CD4-positive, alpha-beta T cell treated with Interleukin-4 for 4 hours (primary cell): ENCODE measurements around the gene KTI12.
"Not testable (repeated sequence)": the region's sequence is repeated elsewhere in the genome, so short reads cannot be mapped to it uniquely, and the experiment has no call there.

Source experiments
- DNase-seq: peaks from one replicate; pipeline ENCODE4 v3.0.0-alpha.2; 2020

Gene KTI12, protein sequence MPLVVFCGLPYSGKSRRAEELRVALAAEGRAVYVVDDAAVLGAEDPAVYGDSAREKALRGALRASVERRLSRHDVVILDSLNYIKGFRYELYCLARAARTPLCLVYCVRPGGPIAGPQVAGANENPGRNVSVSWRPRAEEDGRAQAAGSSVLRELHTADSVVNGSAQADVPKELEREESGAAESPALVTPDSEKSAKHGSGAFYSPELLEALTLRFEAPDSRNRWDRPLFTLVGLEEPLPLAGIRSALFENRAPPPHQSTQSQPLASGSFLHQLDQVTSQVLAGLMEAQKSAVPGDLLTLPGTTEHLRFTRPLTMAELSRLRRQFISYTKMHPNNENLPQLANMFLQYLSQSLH

GRCh38 chr1:52033190-52034049 lies at the start of gene KTI12:
TSS of gene KTI12 (minus strand) at chr1:52033810. CDS start at chr1:52033761, 49 bp downstream.
- DNase-seq: peak; percentile 89

DNA sequence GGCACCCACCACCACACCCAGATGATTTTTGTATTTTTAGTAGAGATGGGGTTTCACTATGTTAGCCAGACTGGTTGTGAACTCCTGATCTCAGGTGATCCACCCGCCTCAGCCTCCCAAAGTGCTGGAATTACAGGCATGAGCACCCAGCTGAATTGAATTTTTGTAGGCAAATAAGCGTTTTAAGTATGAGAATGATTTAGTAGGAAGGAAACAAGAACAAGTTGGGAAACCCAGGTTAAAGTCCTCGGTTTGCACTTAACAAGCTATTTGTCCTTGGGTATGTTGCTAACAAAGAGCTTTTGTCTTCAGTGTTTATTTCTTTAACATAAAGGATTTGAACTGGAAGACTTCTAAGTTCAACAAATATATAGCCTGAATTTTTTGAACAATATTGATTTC lies 46.4 kb upstream of the KTI12 start:
- DNase-seq: no peak

- not testable (repeated sequence) for DNase-seq
Measured at GRCh38 chr1:52077277-52077676, 43.7 kb upstream of the KTI12 start.

DNA sequence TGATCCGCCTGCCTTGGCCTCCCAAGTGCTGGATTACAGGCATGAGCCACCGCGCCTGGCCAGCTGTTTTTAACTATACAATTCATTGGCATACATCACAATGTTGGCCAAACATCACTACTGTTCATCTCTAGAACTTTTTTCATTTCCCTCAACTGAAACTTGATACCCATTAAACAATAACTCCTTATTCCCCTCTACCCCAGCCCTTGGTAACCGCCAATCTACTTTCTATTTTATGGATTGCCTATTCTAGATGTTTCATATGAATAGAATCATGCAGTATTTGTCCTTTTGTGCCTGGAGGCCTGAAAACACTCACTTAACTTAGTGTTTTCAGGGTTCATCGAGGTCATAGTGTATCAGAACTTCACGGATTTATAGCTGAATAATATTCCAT lies 38.7 kb upstream of the KTI12 start:
- no peak for DNase-seq

DNA sequence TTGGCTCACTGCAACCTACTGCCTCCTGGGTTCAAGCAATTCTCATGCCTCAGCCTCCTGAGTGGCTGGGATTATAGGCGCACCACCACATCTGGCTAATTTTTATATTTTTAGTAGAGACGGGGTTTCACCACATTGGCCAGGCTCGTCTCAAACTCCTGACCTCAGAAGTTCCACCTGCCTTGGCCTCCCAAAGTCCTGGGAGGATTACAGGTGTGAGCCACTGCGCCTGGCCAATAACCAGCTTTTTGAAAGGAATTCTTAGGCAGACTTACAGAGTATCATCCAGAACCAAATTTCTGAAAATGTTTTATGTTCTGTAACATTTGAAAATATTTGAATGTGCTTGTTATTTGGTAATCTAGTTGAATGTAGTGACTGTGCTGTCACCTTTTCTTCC lies 37.1 kb upstream of the KTI12 start:
- no peak for DNase-seq

DNA sequence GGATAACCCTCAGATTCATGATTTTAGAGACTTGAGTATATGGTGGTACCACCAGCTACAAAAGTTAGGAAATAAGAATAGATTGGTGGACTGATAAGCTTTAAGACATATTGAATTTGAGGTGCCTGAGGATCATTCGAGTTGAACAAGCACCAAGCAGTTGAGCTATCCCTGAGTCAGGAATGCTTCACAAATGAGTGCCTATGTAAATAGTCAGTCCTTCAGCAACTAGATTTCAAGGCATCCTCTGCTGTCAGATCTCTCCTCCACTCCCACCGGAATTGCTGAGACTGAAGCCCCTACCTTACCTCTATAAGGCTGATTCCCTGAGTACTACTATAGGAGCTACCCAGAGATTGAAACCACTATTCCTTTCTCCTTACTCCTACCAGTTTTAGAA lies 29.6 kb upstream of the KTI12 start:
- no peak for DNase-seq

DNA sequence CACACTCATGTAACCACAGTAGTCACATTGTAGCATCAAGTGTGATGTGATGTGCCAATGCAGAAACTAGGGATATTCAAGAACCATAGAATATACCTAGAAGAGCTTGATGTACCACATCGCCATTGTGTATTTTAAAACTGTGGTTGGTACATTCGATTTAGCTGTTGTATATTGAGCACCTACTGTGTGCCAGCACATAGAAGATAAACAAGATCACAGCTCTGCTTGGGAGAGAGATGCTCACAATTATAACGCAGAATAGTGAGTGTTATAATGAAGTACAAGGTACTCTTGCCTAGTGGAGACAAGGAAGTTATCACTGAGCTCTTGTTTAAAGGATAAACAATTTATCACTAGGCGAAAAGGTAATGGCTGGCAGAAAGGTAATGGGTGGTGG lies 27.2 kb upstream of the KTI12 start:
- no peak for DNase-seq

GRCh38 chr1:52059888-52060287 lies 26.3 kb upstream of the KTI12 start:
- no peak for DNase-seq

DNA sequence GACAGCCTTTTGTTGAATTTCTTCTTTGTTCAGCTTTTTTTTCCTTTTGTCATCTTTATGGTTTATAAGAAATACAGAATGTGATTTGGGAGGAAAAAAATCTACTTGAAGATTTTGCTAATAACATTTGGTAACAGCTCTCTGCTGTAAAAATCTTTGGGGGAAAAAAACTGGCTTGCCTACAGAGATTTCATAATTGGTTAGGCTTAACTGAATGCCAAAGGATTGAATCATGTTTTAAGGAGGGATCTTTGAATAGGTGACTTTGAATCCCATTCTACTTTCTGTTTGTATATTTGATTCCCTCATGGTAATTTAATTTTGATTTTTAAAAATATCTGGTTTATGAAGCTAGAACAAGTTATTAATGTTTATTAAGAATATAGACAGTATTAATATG lies 25.7 kb upstream of the KTI12 start:
- DNase-seq: no peak

GRCh38 chr1:52057876-52058415 lies 24.3 kb upstream of the KTI12 start:
- no peak for DNase-seq

DNA sequence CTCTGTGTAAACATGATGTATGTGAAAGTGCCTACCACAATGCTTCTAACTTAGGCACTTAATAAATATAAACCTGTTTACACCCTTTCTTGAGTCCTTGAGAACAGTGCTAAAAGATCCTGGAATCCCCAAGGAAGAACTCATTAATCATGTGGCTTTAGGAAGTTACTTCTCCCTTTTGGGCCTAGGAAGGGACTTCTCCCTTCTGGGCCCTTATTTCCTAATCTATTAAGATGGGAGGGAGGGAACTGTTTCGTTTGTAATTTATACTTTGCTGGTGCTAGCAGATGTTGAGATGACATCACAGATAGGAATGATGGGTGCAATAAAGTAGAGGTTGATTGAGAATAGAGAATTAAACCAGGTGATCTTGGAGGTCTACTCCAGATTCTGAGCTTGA lies 23.6 kb upstream of the KTI12 start:
- DNase-seq: no peak

GRCh38 chr1:52056937-52057231 lies 23.3 kb upstream of the KTI12 start:
- DNase-seq: peak; percentile 53

DNA sequence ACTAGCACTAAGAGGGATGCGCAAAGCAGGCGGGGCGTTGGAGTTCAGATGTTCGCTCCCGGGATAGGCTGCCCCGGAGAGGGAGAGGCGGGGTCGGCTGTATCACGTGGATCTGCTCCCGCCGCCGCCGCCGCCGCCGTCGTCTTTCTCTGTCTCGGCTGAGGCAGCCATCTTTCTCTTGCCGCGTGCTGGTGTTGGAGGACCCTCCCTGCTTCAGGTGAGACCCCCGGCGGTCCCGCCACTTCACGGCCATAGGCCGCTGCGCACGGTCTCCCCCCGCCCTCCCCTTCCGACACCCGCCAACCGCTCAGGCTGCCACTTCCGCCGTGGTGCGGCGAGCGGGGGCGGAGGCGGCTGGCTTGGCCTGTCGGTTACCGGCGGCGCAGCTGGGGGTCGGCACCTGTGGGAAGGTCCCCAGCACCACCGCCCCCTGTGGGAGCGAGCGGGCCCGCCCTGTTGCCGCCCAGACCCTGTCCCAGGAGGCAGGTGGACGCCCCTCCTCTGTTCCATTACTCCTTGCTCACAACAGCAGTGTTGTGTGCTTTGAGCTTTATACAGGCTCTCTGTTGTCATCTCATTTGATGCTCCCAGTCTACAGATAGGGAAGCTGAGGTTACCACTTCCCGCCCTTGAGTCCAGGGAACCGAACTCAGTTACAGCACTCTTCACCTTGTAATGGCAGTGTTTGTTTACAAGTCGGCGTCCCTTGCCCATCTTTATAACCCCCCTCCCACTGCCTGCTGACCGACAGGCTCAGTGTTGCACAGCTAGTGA lies 22.7 kb upstream of the KTI12 start, which contains the start of gene BTF3L4:
Gene BTF3L4, plus strand, starts transcription at position 133 of the 774 bp plus-strand sequence. CDS start 3,553 bp downstream, outside the sequence.
- DNase-seq: peak; percentile 89

- DNase-seq: no peak
Measured at GRCh38 chr1:52055866-52056162, 22.2 kb upstream of the KTI12 start.

GRCh38 chr1:52055066-52055865 lies 21.7 kb upstream of the KTI12 start, which contains the start of gene TXNDC12:
TSS of gene TXNDC12 (minus strand) at chr1:52055191. CDS start at chr1:52055096, 95 bp downstream.
- DNase-seq: peak; percentile 65

DNA sequence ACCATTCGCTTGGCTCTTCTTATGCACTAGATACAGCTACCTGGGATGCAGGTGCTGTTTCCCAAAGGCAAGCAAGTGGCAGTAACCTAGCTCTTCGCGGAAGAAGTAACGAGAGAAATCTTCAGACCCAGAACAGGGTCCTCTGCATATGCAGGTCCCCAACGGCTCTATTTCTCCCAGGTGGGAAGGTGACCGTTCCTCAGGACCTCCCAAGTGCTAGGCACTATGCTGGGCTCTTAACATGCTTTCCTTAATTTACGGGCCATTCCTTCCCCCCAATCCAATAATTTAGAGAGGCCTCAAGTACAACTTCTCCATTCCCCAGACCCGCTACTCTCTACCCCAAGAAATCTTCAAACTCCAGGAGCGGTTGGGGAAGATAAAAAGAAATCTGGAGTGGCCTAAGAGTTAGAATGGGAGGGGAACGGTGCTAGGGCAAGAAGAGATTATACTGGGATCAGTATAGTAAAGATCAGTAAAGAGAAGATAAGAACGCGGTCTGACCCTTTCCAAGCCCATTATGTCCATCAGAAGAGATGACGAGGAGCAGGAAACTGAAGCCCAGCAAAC lies 21.0 kb upstream of the KTI12 start:
- no peak for DNase-seq

- DNase-seq: no peak
Measured at GRCh38 chr1:52053862-52054261, 20.3 kb upstream of the KTI12 start.

DNA sequence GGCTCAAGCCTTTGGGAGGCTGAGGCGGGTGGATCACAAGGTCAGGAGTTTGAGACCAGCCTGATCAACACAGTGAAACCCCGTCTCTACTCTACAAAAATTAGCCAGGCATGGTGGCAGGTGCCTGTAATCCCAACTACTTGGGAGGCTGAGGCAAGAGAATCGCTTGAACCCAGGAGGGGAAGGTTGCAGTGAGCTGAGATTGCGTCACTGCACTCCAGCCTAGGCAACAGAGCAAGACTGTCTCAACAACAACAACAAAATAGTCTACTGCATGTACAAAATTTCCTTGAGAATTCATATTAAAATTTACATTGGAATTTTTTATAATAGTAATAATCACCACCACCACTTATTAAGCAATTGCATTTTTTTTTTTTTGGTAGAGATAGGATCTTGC lies 15.7 kb upstream of the KTI12 start:
- DNase-seq: not testable (repeated sequence)

- not testable (repeated sequence) for DNase-seq
Measured at GRCh38 chr1:52045666-52046195, 12.1 kb upstream of the KTI12 start.

DNA sequence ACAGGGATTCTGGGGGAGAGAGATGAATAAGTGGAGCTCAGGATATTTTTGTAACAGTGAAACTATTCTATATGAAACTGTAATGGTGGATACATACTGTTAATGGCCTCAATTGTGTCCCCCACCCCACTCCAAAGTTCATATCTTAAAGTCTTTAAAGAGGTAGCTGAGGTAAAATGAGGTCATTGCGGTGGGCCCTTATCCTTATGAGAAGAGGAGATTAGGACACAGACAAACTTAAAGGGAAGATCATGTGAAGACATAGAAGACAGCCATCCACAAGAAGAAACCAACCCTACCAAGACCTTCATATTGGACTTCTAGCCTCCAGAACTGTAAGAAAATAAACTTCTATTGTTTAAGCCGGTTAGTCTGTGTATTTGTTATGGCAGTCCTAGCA lies 11.6 kb upstream of the KTI12 start:
- no peak for DNase-seq

- DNase-seq: no peak
Measured at GRCh38 chr1:52041551-52042185, 8.1 kb upstream of the KTI12 start.
